CD14-positive monocyte (primary cell): ENCODE data around the gene FAM50A. TPM values are rescaled to one million over a fixed set of nuclear protein-coding genes. Genes with fewer than 3 reads are reported as not detected.

Experiments
- DNase-seq, 3 donors: peaks; one replicate each; pipeline ENCODE4 v3.0.0-alpha.2; 2011 to 2022
- H2AFZ ChIP-seq: 2 replicates; pipeline ENCODE4 v1.6.0; 2012; ENCODE audit warnings: mild to moderate bottlenecking, low read depth, low read length, inconsistent platforms; ENCODE audit not compliant: insufficient read depth, poor library complexity, severe bottlenecking
- H3K27ac ChIP-seq, 2 donors: 1 replicate in 1 of 2; 2 replicates in 1 of 2; pipeline ENCODE4 v1.5.1; 2012 to 2013; ENCODE audit warnings: low read length in 2 of 2, control low read depth in 1 of 2, inconsistent platforms in 1 of 2, low read depth in 1 of 2, mild to moderate bottlenecking in 1 of 2
- H3K27me3 ChIP-seq, 2 donors: one replicate each; pipeline versions ENCODE4 v1.6.0 to v1.6.1; 2011 to 2013; ENCODE audit warnings: low read length in 2 of 2; ENCODE audit not compliant: control insufficient read depth in 2 of 2, insufficient read depth in 2 of 2
- H3K36me3 ChIP-seq, 2 donors: replicated peaks in 1 of 2; 1 replicate in 1 of 2; 2 replicates in 1 of 2; pipeline versions ENCODE4 v1.5.1 to v1.6.1; 2012 to 2013; ENCODE audit warnings: low read length in 2 of 2, control low read depth in 1 of 2, inconsistent platforms in 1 of 2, mild to moderate bottlenecking in 1 of 2; ENCODE audit not compliant: insufficient read depth in 2 of 2, control insufficient read depth in 1 of 2
- H3K4me1 ChIP-seq, 2 donors: 1 replicate in 1 of 2; 2 replicates in 1 of 2; pipeline versions ENCODE4 v1.5.1 to v1.6.1; 2012 to 2013; ENCODE audit warnings: low read length in 2 of 2, control low read depth in 1 of 2, inconsistent platforms in 1 of 2, mild to moderate bottlenecking in 1 of 2, moderate library complexity in 1 of 2; ENCODE audit not compliant: insufficient read depth in 2 of 2, control insufficient read depth in 1 of 2
- H3K4me2 ChIP-seq: replicated peaks from 2 replicates; pipeline ENCODE3; 2012; ENCODE audit warnings: low read length, moderate library complexity, mild to moderate bottlenecking; ENCODE audit not compliant: poor library complexity, severe bottlenecking; ENCODE audit errors: extremely low read depth
- H3K4me3 ChIP-seq, 3 experiments: fragments of 200-600 bp in 1 of 3; sonication (generic) in 1 of 3; replicated peaks in 1 of 3; 1 replicate in 2 of 3; 2 replicates in 1 of 3; pipeline ENCODE4 v1.5.1; 2011 to 2013; ENCODE audit warnings: low read length in 3 of 3, mild to moderate bottlenecking in 3 of 3, control low read depth in 2 of 3, low read depth in 2 of 3, inconsistent platforms in 1 of 3, moderate library complexity in 1 of 3
- H3K79me2 ChIP-seq: 2 replicates; pipeline ENCODE4 v1.6.0; 2012; ENCODE audit warnings: mild to moderate bottlenecking, control low read depth, inconsistent platforms, low read length, moderate library complexity; ENCODE audit not compliant: insufficient read depth
- H3K9ac ChIP-seq: 2 replicates; pipeline ENCODE4 v1.6.0; 2017; ENCODE audit warnings: low read length, mild to moderate bottlenecking; ENCODE audit not compliant: insufficient read depth, poor library complexity, severe bottlenecking
- H3K9me3 ChIP-seq, 2 donors: replicated peaks in 1 of 2; 1 replicate in 1 of 2; 2 replicates in 1 of 2; pipeline versions ENCODE4 v1.5.1 to v1.6.1; 2012 to 2013; ENCODE audit warnings: low read length in 2 of 2, control low read depth in 1 of 2; ENCODE audit not compliant: control insufficient read depth in 1 of 2, insufficient read depth in 1 of 2
- H4K20me1 ChIP-seq: 2 replicates; pipeline ENCODE4 v1.6.0; 2012; ENCODE audit warnings: mild to moderate bottlenecking, low read length, control low read depth, moderate library complexity; ENCODE audit not compliant: insufficient read depth
- H3K27ac Mint-ChIP-seq, 7 donors: one replicate each; pipeline ENCODE4 v1.8.0; 2020; ENCODE audit warnings: mild to moderate bottlenecking in 7 of 7, mixed read lengths in 7 of 7, moderate library complexity in 6 of 7, inconsistent platforms in 2 of 7
- H3K27me3 Mint-ChIP-seq, 3 donors: one replicate each; pipeline ENCODE4 v1.8.0; 2021 to 2022; ENCODE audit warnings: low read depth in 3 of 3, mild to moderate bottlenecking in 3 of 3, mixed read lengths in 3 of 3, moderate library complexity in 3 of 3, inconsistent platforms in 1 of 3
- H3K36me3 Mint-ChIP-seq, 2 donors: one replicate each; pipeline ENCODE4 v1.8.0; 2020; ENCODE audit warnings: mixed read lengths in 2 of 2, inconsistent platforms in 1 of 2, mild to moderate bottlenecking in 1 of 2
- H3K4me1 Mint-ChIP-seq: one replicate; pipeline ENCODE4 v1.8.0; 2020; ENCODE audit warnings: mild to moderate bottlenecking, mixed read lengths
- H3K4me3 Mint-ChIP-seq, 2 donors: one replicate each; pipeline ENCODE4 v1.8.0; 2020; ENCODE audit warnings: mild to moderate bottlenecking in 2 of 2, mixed read lengths in 2 of 2, moderate library complexity in 1 of 2
- H3K9me3 Mint-ChIP-seq, 7 donors: one replicate each; pipeline ENCODE4 v1.8.0; 2020 to 2022; ENCODE audit warnings: mixed read lengths in 7 of 7, mild to moderate bottlenecking in 6 of 7, moderate library complexity in 6 of 7, inconsistent platforms in 2 of 7
- WGBS: methylation state at CpG from one replicate; pipeline ENCODE4 v1.1.5; 2013; ENCODE audit warnings: missing lambda C conversion rate; ENCODE audit not compliant: insufficient coverage; 5-methylcytosine and 5-hydroxymethylcytosine counted together
- intact Hi-C, 2 donors: fragments of 100-400 bp; cut with micrococcal nuclease; formaldehyde crosslinking; loops; one replicate each; pipeline versions ENCODE4 v1.15.0 to v1.15.1; 2023
- polyA plus RNA-seq, 3 donors: library from polyadenylated mRNA; depleted of rRNA in 1 of 3; unstranded in 2 of 3; stranded (reverse) in 1 of 3; fragments of 300-500 nt in 2 of 3; fragments of >200 nt in 1 of 3; fragmentation: Illumina TruSeq in 2 of 3; gene quantifications; 1 replicate in 2 of 3; 2 replicates in 1 of 3; pipeline ENCODE4 v1.2.3, GENCODE V29; 2012 to 2021
- TF ChIP-seq, protein P1 (sequence below): fragments of 200-600 bp; IDR thresholded peaks from one replicate; pipeline ENCODE4 v1.8.0; 2022; ENCODE audit warnings: antibody characterized with exemption, mild to moderate bottlenecking

The FAM50A gene
- polyA plus RNA-seq, 3 donors: 23.9 to 88.9 (median 46.4) TPM

GRCh38 chrX:154457491-154458115, 13.7 kb downstream of the FAM50A start:
- Histone ChIP-seq H3K4me3 (peak overlapping the region; percentile 16 to 67 (median 32)), H3K4me1 (peaks cover 6% of the 10 kb centered on the region in 2 donors), H3K79me2 (no peaks in the 10 kb centered on the region), H4K20me1 (no peaks in the 10 kb centered on the region), H3K27ac (no peak overlapping the region), H3K9me3 (no peaks in the 10 kb centered on the region), H3K36me3 (peaks cover 0 to 6% of the 10 kb centered on the region in 2 donors), H3K27me3 (peaks cover 0 to 12% of the 10 kb centered on the region in 2 donors), H3K9ac (no peak overlapping the region), H3K4me2 (peak overlapping the region; percentile 67), H2AFZ (peak overlapping the region; percentile 29)
- Mint-ChIP-seq H3K4me1 (peaks cover 12% of the 10 kb centered on the region), H3K4me3 (peak overlapping the region; percentile 86 to 97), H3K27ac (peak overlapping the region in 4 of 7 donors; percentile 54 to 87 (median 82)), H3K36me3 (peaks cover 9 to 10% of the 10 kb centered on the region in 2 donors), H3K27me3 (peaks cover 11 to 29% (median 23%) of the 10 kb centered on the region in 3 donors), H3K9me3 (peaks cover 0 to 16% (median 4%) of the 10 kb centered on the region in 7 donors)
- intact Hi-C loops: no loop called here
- TF ChIP-seq, protein P1, sequence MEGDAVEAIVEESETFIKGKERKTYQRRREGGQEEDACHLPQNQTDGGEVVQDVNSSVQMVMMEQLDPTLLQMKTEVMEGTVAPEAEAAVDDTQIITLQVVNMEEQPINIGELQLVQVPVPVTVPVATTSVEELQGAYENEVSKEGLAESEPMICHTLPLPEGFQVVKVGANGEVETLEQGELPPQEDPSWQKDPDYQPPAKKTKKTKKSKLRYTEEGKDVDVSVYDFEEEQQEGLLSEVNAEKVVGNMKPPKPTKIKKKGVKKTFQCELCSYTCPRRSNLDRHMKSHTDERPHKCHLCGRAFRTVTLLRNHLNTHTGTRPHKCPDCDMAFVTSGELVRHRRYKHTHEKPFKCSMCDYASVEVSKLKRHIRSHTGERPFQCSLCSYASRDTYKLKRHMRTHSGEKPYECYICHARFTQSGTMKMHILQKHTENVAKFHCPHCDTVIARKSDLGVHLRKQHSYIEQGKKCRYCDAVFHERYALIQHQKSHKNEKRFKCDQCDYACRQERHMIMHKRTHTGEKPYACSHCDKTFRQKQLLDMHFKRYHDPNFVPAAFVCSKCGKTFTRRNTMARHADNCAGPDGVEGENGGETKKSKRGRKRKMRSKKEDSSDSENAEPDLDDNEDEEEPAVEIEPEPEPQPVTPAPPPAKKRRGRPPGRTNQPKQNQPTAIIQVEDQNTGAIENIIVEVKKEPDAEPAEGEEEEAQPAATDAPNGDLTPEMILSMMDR: no peak
- under 1% methylated on average over 38 of the region's 65 CpGs for whole genome bisulfite sequencing
- no peak for DNase-seq

DNA sequence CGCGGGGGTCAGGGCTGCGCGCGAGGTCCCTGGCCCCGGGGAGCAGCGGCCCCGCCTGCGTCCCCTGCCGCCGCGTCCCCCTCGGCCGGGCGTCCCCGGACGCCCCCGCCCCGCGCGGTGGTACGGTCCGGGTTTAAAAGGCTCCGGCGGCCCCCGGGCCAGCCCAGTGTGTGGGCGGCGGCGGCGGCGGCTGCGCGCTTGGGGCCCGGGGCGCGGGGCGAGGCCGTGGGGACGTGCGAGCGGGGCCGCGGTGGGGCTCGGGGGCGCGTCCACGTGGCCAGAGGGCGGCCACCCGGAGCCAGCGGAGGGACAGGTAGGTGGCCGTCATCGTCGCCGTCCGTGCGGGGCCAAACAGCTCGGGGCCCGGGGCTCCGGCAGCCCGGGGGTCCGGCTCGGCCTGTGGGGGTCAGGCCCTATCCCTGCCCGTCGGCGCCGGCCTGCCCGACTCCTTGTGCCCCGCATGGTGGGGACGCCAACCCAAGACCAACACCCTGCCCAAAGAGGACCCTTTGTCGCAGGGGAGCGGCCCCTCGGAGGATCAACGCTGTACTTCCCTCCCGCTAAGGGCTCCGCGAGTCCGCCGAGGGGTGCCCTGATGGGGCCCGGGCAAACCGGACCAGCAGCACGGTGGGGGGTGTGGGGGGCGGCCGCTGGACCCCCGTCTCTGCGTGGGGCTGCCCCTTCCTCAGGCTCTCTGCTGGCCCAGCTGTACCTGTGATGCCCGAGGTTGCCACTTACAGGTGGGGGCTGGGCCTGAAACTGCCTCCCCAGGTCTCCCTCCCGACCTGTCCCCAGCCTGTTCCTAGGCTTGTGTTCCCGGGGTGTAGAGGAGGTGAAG, 14.4 kb downstream of the FAM50A start, which contains the start of gene PLXNA3:
Gene PLXNA3 (plus strand): TSS at position 166 of the 838 bp plus-strand sequence. CDS start 1,903 bp downstream, outside the sequence.
- peak within 1 kb of the TSS; percentile 32 for H3K9ac ChIP-seq

More for the DNA sequence above, 14.4 kb downstream of the FAM50A start, which contains the start of gene PLXNA3:
- peak within 1 kb of the TSS; percentile 67 for H3K4me2 ChIP-seq
- Mint-ChIP-seq H3K9me3 (peaks cover 0 to 16% (median 4%) of the 10 kb centered on the region in 7 donors), H3K4me1 (peaks cover 12% of the 10 kb centered on the region), H3K27me3 (peaks cover 11 to 29% (median 26%) of the 10 kb centered on the region in 3 donors), H3K27ac (peak within 1 kb of the TSS in 4 of 7 donors; percentile 54 to 87 (median 82)), H3K36me3 (peaks cover 3 to 5% of the 10 kb centered on the region in 2 donors), H3K4me3 (peak within 1 kb of the TSS; percentile 86 to 97)
- peak; percentile 21 to 45 (median 23) for DNase-seq
- peaks cover 0 to 12% of the 10 kb centered on the region in 2 donors for H3K27me3 ChIP-seq
- peak within 1 kb of the TSS; percentile 56 for H2AFZ ChIP-seq
- intact Hi-C loops: no loop called here
- TF ChIP-seq, protein P1: no peak
- peak within 1 kb of the TSS; percentile 16 to 67 (median 32) for H3K4me3 ChIP-seq
- no peaks in the 10 kb centered on the region for H3K9me3 ChIP-seq
- H3K4me1 ChIP-seq: peaks cover 6% of the 10 kb centered on the region in 2 donors
- H3K79me2 ChIP-seq: no peaks in the 10 kb centered on the region
- no peak within 1 kb of the TSS for H3K27ac ChIP-seq
- H4K20me1 ChIP-seq: no peaks in the 10 kb centered on the region
- H3K36me3 ChIP-seq: no peaks in the 10 kb centered on the region
- 3% methylated on average over 40 of the region's 88 CpGs for WGBS
